ENCODE results near the gene IQCN.

DNA sequence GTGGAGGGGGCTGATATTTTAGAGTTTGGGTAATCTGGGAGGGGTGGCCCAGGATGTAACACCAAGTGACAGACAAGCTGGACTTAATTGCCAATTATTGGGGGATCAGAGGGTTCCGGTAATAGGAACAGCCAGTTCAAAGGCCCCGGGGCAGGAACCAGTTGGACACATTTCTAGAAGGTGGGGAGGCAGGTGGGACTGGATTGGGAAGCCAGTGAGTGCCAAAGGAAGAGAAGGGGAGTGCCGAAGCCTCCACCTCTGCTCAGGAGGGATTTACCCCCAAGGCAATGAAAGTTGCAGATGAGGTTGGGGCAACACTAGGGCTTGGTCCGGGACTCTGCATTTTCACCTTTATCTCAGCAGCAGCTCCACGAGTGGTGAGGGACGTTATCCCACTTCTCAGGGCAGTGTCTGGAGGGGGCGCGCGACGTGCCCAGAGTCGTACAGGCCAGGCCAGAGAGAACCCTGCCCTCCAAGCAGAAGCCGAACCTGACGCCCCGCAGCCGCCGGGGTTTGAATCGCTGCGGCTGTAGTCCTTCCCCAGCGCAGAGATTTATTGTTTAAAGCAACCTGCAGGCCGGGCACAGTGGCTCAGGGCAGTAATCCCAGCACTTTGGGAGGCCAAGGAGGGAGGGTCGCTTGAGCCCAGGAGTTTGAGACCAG, 12.9 kb upstream of the IQCN start:
- peak; percentile 49; the same call in 1 of the 2 replicates for TF ChIP-seq ZNF121 (CRISPR knock-in tag; IDR thresholded peaks at IDR 0.05)
- TF ChIP-seq, protein P1, sequence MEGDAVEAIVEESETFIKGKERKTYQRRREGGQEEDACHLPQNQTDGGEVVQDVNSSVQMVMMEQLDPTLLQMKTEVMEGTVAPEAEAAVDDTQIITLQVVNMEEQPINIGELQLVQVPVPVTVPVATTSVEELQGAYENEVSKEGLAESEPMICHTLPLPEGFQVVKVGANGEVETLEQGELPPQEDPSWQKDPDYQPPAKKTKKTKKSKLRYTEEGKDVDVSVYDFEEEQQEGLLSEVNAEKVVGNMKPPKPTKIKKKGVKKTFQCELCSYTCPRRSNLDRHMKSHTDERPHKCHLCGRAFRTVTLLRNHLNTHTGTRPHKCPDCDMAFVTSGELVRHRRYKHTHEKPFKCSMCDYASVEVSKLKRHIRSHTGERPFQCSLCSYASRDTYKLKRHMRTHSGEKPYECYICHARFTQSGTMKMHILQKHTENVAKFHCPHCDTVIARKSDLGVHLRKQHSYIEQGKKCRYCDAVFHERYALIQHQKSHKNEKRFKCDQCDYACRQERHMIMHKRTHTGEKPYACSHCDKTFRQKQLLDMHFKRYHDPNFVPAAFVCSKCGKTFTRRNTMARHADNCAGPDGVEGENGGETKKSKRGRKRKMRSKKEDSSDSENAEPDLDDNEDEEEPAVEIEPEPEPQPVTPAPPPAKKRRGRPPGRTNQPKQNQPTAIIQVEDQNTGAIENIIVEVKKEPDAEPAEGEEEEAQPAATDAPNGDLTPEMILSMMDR (IDR thresholded peaks at IDR 0.05), result no peak
- TF ChIP-seq ATF1 (CRISPR knock-in tag; IDR thresholded peaks at IDR 0.05), result no peak
- TF ChIP-seq, protein P2, sequence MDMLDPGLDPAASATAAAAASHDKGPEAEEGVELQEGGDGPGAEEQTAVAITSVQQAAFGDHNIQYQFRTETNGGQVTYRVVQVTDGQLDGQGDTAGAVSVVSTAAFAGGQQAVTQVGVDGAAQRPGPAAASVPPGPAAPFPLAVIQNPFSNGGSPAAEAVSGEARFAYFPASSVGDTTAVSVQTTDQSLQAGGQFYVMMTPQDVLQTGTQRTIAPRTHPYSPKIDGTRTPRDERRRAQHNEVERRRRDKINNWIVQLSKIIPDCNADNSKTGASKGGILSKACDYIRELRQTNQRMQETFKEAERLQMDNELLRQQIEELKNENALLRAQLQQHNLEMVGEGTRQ (CRISPR knock-in tag; IDR thresholded peaks at IDR 0.05), result no peak
- TF ChIP-seq RORB (CRISPR knock-in tag; IDR thresholded peaks at IDR 0.05), result no peak
- no peak for TF ChIP-seq CREM (CRISPR knock-in tag; IDR thresholded peaks at IDR 0.05)
- TF ChIP-seq, protein P3, sequence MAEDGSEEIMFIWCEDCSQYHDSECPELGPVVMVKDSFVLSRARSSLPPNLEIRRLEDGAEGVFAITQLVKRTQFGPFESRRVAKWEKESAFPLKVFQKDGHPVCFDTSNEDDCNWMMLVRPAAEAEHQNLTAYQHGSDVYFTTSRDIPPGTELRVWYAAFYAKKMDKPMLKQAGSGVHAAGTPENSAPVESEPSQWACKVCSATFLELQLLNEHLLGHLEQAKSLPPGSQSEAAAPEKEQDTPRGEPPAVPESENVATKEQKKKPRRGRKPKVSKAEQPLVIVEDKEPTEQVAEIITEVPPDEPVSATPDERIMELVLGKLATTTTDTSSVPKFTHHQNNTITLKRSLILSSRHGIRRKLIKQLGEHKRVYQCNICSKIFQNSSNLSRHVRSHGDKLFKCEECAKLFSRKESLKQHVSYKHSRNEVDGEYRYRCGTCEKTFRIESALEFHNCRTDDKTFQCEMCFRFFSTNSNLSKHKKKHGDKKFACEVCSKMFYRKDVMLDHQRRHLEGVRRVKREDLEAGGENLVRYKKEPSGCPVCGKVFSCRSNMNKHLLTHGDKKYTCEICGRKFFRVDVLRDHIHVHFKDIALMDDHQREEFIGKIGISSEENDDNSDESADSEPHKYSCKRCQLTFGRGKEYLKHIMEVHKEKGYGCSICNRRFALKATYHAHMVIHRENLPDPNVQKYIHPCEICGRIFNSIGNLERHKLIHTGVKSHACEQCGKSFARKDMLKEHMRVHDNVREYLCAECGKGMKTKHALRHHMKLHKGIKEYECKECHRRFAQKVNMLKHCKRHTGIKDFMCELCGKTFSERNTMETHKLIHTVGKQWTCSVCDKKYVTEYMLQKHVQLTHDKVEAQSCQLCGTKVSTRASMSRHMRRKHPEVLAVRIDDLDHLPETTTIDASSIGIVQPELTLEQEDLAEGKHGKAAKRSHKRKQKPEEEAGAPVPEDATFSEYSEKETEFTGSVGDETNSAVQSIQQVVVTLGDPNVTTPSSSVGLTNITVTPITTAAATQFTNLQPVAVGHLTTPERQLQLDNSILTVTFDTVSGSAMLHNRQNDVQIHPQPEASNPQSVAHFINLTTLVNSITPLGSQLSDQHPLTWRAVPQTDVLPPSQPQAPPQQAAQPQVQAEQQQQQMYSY (CRISPR knock-in tag; IDR thresholded peaks at IDR 0.05), result no peak
- TF ChIP-seq, protein P4, sequence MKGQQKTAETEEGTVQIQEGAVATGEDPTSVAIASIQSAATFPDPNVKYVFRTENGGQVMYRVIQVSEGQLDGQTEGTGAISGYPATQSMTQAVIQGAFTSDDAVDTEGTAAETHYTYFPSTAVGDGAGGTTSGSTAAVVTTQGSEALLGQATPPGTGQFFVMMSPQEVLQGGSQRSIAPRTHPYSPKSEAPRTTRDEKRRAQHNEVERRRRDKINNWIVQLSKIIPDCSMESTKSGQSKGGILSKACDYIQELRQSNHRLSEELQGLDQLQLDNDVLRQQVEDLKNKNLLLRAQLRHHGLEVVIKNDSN (CRISPR knock-in tag; IDR thresholded peaks at IDR 0.05), result no peak

Measured in WTC11 (cell line).